PC-9 (cell line): ENCODE measurements around the gene AGPAT3. TPM values are rescaled to one million over a fixed set of nuclear protein-coding genes. Genes with fewer than 3 reads are reported as not detected.

ENCODE experiments used
- BruUV-seq: library from RNA; stranded (reverse); fragments of 400-500 nt; replicated peaks from 2 replicates; lab custom pipeline; 2021; lab: Mats Ljungman, UMichigan
- CTCF ChIA-PET: fragments of 300-600 bp; sonication (Branson Sonifier 250); formaldehyde crosslinking; loops from one replicate; lab custom pipeline; 2022; ENCODE audit warnings: antibody characterized with exemption; lab: Charles Lee
- POLR2A ChIA-PET: fragments of 300-600 bp; sonication (Branson Sonifier 250); formaldehyde crosslinking; loops from one replicate; lab custom pipeline; 2022; ENCODE audit warnings: antibody characterized with exemption; ENCODE audit not compliant: unreplicated experiment; lab: Charles Lee
- DNase-seq, 2 experiments: peaks; one replicate each; pipeline versions ENCODE4 v3.0.0 to v3.0.0-alpha.2; 2015 to 2022; ENCODE audit warnings: mixed read lengths in 1 of 2
- H2AFZ ChIP-seq: fragments of 200-600 bp; sonication (generic); 2 replicates; pipeline ENCODE4 v1.8.1; 2017; ENCODE audit warnings: antibody characterized with exemption
- H3F3A ChIP-seq: fragments of 200-600 bp; sonication (generic); 2 replicates; pipeline ENCODE4 v1.8.1; 2017; ENCODE audit warnings: antibody characterized with exemption, mild to moderate bottlenecking, low read depth; ENCODE audit not compliant: insufficient read depth
- H3K27ac ChIP-seq: fragments of 200-600 bp; sonication (generic); 2 replicates; pipeline ENCODE4 v1.6.1; 2016; ENCODE audit warnings: mixed run types
- H3K27me3 ChIP-seq: fragments of 200-600 bp; sonication (generic); 2 replicates; pipeline ENCODE4 v1.6.1; 2016; ENCODE audit warnings: low read depth, mixed run types; ENCODE audit not compliant: insufficient read depth
- H3K36me3 ChIP-seq: fragments of 200-600 bp; sonication (generic); 2 replicates; pipeline ENCODE4 v1.6.1; 2016; ENCODE audit warnings: low read depth, mixed run types
- H3K4me1 ChIP-seq: fragments of 200-600 bp; sonication (generic); replicated peaks from 2 replicates; pipeline ENCODE4 v1.6.1; 2016; ENCODE audit warnings: mixed run types; ENCODE audit not compliant: insufficient read depth
- H3K4me2 ChIP-seq: fragments of 200-600 bp; sonication (generic); 2 replicates; pipeline ENCODE4 v1.6.1; 2017; ENCODE audit warnings: mixed run types
- H3K4me3 ChIP-seq: fragments of 200-600 bp; sonication (generic); 2 replicates; pipeline ENCODE4 v1.6.1; 2016; ENCODE audit warnings: mixed run types
- H3K79me2 ChIP-seq: fragments of 200-600 bp; sonication (generic); 2 replicates; pipeline ENCODE4 v1.6.1; 2017; ENCODE audit warnings: low read depth, mixed run types
- H3K9me2 ChIP-seq: fragments of 200-600 bp; sonication (generic); 2 replicates; pipeline ENCODE4 v1.8.1; 2017; ENCODE audit warnings: mild to moderate bottlenecking; ENCODE audit not compliant: insufficient read depth
- H3K9me3 ChIP-seq: fragments of 200-600 bp; sonication (generic); 2 replicates; pipeline ENCODE4 v1.8.1; 2016; ENCODE audit warnings: low read depth; ENCODE audit not compliant: insufficient read depth
- H4K20me1 ChIP-seq: fragments of 200-600 bp; sonication (generic); 2 replicates; pipeline ENCODE4 v1.8.1; 2017; ENCODE audit not compliant: insufficient read depth
- CTCF ChIP-seq: fragments of 200-600 bp; sonication (generic); conservative IDR thresholded peaks from 2 replicates; pipeline ENCODE4 v1.6.1; 2017; ENCODE audit warnings: mixed run types, antibody characterized with exemption, mild to moderate bottlenecking, moderate library complexity
- EZH2 ChIP-seq: fragments of 200-600 bp; sonication (generic); IDR thresholded peaks from 2 replicates; pipeline ENCODE4 v1.8.0; 2017; ENCODE audit warnings: antibody characterized with exemption, low read depth
- intact Hi-C: fragments of 100-400 bp; cut with micrococcal nuclease; formaldehyde crosslinking; loops from one replicate; pipeline ENCODE4 v1.10.0; 2022; ENCODE audit not compliant: unreplicated experiment
- total RNA-seq: library from RNA; stranded (reverse); gene quantifications from 2 replicates; pipeline ENCODE4 v1.2.3, GENCODE V29; 2021

Gene AGPAT3
- total RNA-seq, 1 experiment from 2014 or later: 39.0 TPM

GRCh38 chr21:43889069-43889468 is 24.0 kb downstream of the AGPAT3 start:
- no peaks in the 10 kb centered on the region for H4K20me1 ChIP-seq
- intact Hi-C loops: no loop called here
- H3K27me3 ChIP-seq: no peaks in the 10 kb centered on the region
- H3K4me3 ChIP-seq: no peak overlapping the region
- no peak overlapping the region for H2AFZ ChIP-seq
- CTCF ChIA-PET: no interaction called here
- no peaks in the 10 kb centered on the region for H3F3A ChIP-seq
- DNase-seq: no peak
- POLR2A ChIA-PET: no interaction called here
- H3K36me3 ChIP-seq: no peaks in the 10 kb centered on the region
- BruUV-seq: no TSS peak
- no peaks in the 10 kb centered on the region for H3K9me2 ChIP-seq
- H3K9me3 ChIP-seq: no peaks in the 10 kb centered on the region
- H3K4me2 ChIP-seq: no peak overlapping the region
- peaks cover 11% of the 10 kb centered on the region; the same call in 1 of the 2 replicates for H3K79me2 ChIP-seq
- TF ChIP-seq CTCF (no peak), EZH2 (no peak)
- H3K4me1 ChIP-seq: peaks cover 8% of the 10 kb centered on the region
- no peak overlapping the region for H3K27ac ChIP-seq

- Histone ChIP-seq H2AFZ (no peak overlapping the region), H3K36me3 (no peaks in the 10 kb centered on the region), H3K27me3 (no peaks in the 10 kb centered on the region), H3K9me2 (no peaks in the 10 kb centered on the region), H3K4me1 (no peaks in the 10 kb centered on the region), H3K4me3 (no peak overlapping the region), H3K4me2 (no peak overlapping the region), H3K9me3 (no peaks in the 10 kb centered on the region), H3F3A (no peaks in the 10 kb centered on the region), H4K20me1 (no peaks in the 10 kb centered on the region), H3K79me2 (peaks cover 7% of the 10 kb centered on the region; the same call in 1 of the 2 replicates), H3K27ac (no peak overlapping the region)
- intact Hi-C loops: no loop called here
- TF ChIP-seq EZH2: no peak
- no peak for TF ChIP-seq CTCF
- DNase-seq: no peak
- BruUV-seq: no TSS peak
- ChIA-PET CTCF (no interaction called here), POLR2A (no interaction called here)
Measured at GRCh38 chr21:43890042-43890441, 25.0 kb downstream of the AGPAT3 start.

- TF ChIP-seq EZH2 (no peak), CTCF (no peak)
- CTCF ChIA-PET: no interaction called here
- no peaks in the 10 kb centered on the region for H3F3A ChIP-seq
- no peak overlapping the region for H3K4me2 ChIP-seq
- no peaks in the 10 kb centered on the region for H3K36me3 ChIP-seq
- peaks cover 3% of the 10 kb centered on the region for H3K79me2 ChIP-seq
- no peaks in the 10 kb centered on the region for H4K20me1 ChIP-seq
- no peaks in the 10 kb centered on the region for H3K9me2 ChIP-seq
- H3K27ac ChIP-seq: no peak overlapping the region
- H3K4me3 ChIP-seq: no peak overlapping the region
- H2AFZ ChIP-seq: no peak overlapping the region
- POLR2A ChIA-PET: interaction anchor here (0.7 kb wide), 1 partner anchor 124 kb away, joined by 9 read pairs; no protein-coding TSS in a partner anchor
- no TSS peak for BruUV-seq
- no peak for DNase-seq
- no peaks in the 10 kb centered on the region for H3K27me3 ChIP-seq
- intact Hi-C loops: no loop called here
- H3K4me1 ChIP-seq: no peaks in the 10 kb centered on the region
- H3K9me3 ChIP-seq: no peaks in the 10 kb centered on the region
Measured at GRCh38 chr21:43892334-43892733, 27.3 kb downstream of the AGPAT3 start.
